NCI-H748 treated with DMSO at 0.1 percent for 48 hours (cell line): Measurements from ENCODE around the gene ZDHHC20.
"Not testable (repeated sequence)": the region's sequence is repeated elsewhere in the genome, so short reads cannot be mapped to it uniquely, and the experiment has no call there.

Experiments
- DNase-seq: peaks from one replicate; lab custom pipeline; 2025; lab: John Stamatoyannopoulos, UW

Gene ZDHHC20

GRCh38 chr13:21435687-21436151, 23.4 kb downstream of the ZDHHC20 start:
- DNase-seq = no peak

GRCh38 chr13:21435231-21435630, 23.9 kb downstream of the ZDHHC20 start:
- DNase-seq = no peak

- DNase-seq = no peak
These were observed 24.5 kb downstream of the ZDHHC20 start for GRCh38 chr13:21434588-21434987.

GRCh38 chr13:21429211-21429610, 29.9 kb downstream of the ZDHHC20 start:
- DNase-seq = no peak

- no peak for DNase-seq
These were observed 31.4 kb downstream of the ZDHHC20 start for GRCh38 chr13:21427741-21428140.

- DNase-seq = no peak
These were observed 32.9 kb downstream of the ZDHHC20 start for GRCh38 chr13:21426238-21426637.

GRCh38 chr13:21420706-21421105, 38.4 kb downstream of the ZDHHC20 start:
- DNase-seq = no peak

- DNase-seq = no peak
These were observed 46.1 kb downstream of the ZDHHC20 start for GRCh38 chr13:21413013-21413412.

- not testable (repeated sequence) for DNase-seq
These were observed 48.6 kb downstream of the ZDHHC20 start for GRCh38 chr13:21410453-21410852.

GRCh38 chr13:21405309-21405708, 53.8 kb downstream of the ZDHHC20 start:
- DNase-seq = no peak

- no peak for DNase-seq
These were observed 56.4 kb downstream of the ZDHHC20 start for GRCh38 chr13:21402586-21403307.

- no peak for DNase-seq
These were observed 59.4 kb downstream of the ZDHHC20 start for GRCh38 chr13:21399741-21400140.

- DNase-seq = no peak
These were observed 63.1 kb downstream of the ZDHHC20 start for GRCh38 chr13:21395953-21396352.

- DNase-seq = no peak
These were observed 70.0 kb downstream of the ZDHHC20 start for GRCh38 chr13:21389124-21389523.

- no peak for DNase-seq
These were observed 73.4 kb downstream of the ZDHHC20 start for GRCh38 chr13:21385710-21386109.

- DNase-seq = no peak
These were observed 76.0 kb downstream of the ZDHHC20 start for GRCh38 chr13:21383090-21383489.

- not testable (repeated sequence) for DNase-seq
These were observed 81.8 kb downstream of the ZDHHC20 start for GRCh38 chr13:21376998-21377985.

GRCh38 chr13:21372530-21372929, 86.6 kb downstream of the ZDHHC20 start:
- DNase-seq = no peak

- DNase-seq = no peak
These were observed 88.1 kb downstream of the ZDHHC20 start for GRCh38 chr13:21371011-21371410.

GRCh38 chr13:21365574-21365973, 93.5 kb downstream of the ZDHHC20 start:
- DNase-seq = no peak

- no peak for DNase-seq
These were observed 94.2 kb downstream of the ZDHHC20 start for GRCh38 chr13:21364916-21365315.

- no peak for DNase-seq
These were observed 94.7 kb downstream of the ZDHHC20 start for GRCh38 chr13:21364357-21364756.

GRCh38 chr13:21362741-21363140, 96.4 kb downstream of the ZDHHC20 start:
- DNase-seq = no peak
